Measurements from ENCODE around the gene GPR158. TPM values are rescaled to one million over a fixed set of nuclear protein-coding genes. Genes with fewer than 3 reads are reported as not detected.

GPR158 gene
- total and polyA plus RNA-seq, 4 donors: 0.02 to 0.97 TPM; not detected in 2

DNA sequence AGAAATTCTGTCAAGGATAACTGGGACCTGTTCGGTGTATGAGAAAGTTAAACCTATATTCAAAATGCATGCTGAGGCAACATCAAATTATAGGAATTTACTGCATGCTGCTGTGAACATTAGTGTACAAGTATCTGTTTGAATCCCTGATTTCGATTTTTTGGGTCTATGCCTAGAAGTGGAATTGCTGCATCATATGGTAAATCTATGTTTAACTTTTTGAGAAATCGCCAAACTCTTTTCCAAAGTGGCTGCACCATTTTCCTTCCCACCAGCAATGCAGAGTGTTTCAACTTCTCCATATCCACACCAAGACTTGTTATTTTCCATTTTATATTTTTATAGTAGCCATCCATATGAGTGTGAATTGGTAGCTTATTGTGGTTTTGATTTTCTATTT, 306.7 kb downstream of the GPR158 start:
- no peak for DNase-seq
- Histone ChIP-seq H3K9ac (ENCODE audit: insufficient read depth in 1 of 2, low read length in 2 of 2) (no peak overlapping the region), H3K27me3 (ENCODE audit: control insufficient read depth in 3 of 3, insufficient read depth in 3 of 3, low read length in 2 of 3) (no peaks in the 10 kb centered on the region), H3K4me3 (no peak overlapping the region), H3K27ac (ENCODE audit: low read depth in 1 of 2, low read length in 1 of 2) (no peak overlapping the region), H3K4me1 (ENCODE audit: control insufficient read depth in 5 of 5, insufficient read depth in 5 of 5, low read length in 5 of 5) (peaks cover 0 to 2% (median 0%) of the 10 kb centered on the region in 5 donors), H3K36me3 (ENCODE audit: control insufficient read depth in 4 of 4, insufficient read depth in 4 of 4, low read length in 4 of 4) (no peaks in the 10 kb centered on the region), H3K9me3 (ENCODE audit: control insufficient read depth in 4 of 4, insufficient read depth in 3 of 4, low read length in 3 of 4) (peaks cover 0 to 2% (median 0%) of the 10 kb centered on the region in 4 donors)
- WGBS, 2 donors: 80 to 81% methylated on average over 3 of the region's 3 CpGs
- no peak for ATAC-seq (ENCODE audit: insufficient read depth, low FRiP score)
- TF ChIP-seq, protein P1, sequence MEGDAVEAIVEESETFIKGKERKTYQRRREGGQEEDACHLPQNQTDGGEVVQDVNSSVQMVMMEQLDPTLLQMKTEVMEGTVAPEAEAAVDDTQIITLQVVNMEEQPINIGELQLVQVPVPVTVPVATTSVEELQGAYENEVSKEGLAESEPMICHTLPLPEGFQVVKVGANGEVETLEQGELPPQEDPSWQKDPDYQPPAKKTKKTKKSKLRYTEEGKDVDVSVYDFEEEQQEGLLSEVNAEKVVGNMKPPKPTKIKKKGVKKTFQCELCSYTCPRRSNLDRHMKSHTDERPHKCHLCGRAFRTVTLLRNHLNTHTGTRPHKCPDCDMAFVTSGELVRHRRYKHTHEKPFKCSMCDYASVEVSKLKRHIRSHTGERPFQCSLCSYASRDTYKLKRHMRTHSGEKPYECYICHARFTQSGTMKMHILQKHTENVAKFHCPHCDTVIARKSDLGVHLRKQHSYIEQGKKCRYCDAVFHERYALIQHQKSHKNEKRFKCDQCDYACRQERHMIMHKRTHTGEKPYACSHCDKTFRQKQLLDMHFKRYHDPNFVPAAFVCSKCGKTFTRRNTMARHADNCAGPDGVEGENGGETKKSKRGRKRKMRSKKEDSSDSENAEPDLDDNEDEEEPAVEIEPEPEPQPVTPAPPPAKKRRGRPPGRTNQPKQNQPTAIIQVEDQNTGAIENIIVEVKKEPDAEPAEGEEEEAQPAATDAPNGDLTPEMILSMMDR (IDR thresholded peaks at IDR 0.05; ENCODE audit: control extremely low read depth, extremely low read depth): no peak

DNA sequence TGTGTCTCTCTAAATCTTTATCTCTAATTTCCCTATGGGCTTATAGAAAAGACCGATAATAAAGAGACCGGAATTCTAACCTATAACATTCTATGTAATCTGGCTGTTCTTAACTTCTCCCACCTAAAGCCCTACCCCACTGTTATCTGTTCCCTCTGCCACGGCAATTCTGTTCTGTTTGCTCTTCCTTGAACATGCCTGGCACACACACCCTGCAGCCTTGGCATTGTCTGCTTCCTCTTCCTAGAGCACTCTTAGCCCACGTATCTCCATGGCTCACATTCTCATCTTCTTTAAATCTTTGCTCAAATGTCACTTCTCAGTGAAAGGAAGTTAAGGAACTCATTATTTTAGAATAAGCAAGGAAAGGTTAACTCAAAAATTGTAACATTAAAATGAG, 309.2 kb downstream of the GPR158 start:
- H3K4me3 ChIP-seq: no peak overlapping the region
- peaks cover 0 to 2% (median 0%) of the 10 kb centered on the region in 5 donors for H3K4me1 ChIP-seq (ENCODE audit: control insufficient read depth in 5 of 5, insufficient read depth in 5 of 5, low read length in 5 of 5)
- H3K27me3 ChIP-seq (ENCODE audit: control insufficient read depth in 3 of 3, insufficient read depth in 3 of 3, low read length in 2 of 3): no peaks in the 10 kb centered on the region
- ATAC-seq (ENCODE audit: insufficient read depth, low FRiP score) (no peak), DNase-seq (no peak)
- peaks cover 0 to 4% (median 0%) of the 10 kb centered on the region in 4 donors for H3K9me3 ChIP-seq (ENCODE audit: control insufficient read depth in 4 of 4, insufficient read depth in 3 of 4, low read length in 3 of 4)
- H3K36me3 ChIP-seq (ENCODE audit: control insufficient read depth in 4 of 4, insufficient read depth in 4 of 4, low read length in 4 of 4): no peaks in the 10 kb centered on the region
- no peak overlapping the region for H3K9ac ChIP-seq (ENCODE audit: insufficient read depth in 1 of 2, low read length in 2 of 2)
- WGBS, 2 donors: 70 to 79% methylated on average over 4 of the region's 4 CpGs
- TF ChIP-seq, protein P1 (IDR thresholded peaks at IDR 0.05; ENCODE audit: control extremely low read depth, extremely low read depth): no peak
- H3K27ac ChIP-seq (ENCODE audit: low read depth in 1 of 2, low read length in 1 of 2): no peak overlapping the region

DNA sequence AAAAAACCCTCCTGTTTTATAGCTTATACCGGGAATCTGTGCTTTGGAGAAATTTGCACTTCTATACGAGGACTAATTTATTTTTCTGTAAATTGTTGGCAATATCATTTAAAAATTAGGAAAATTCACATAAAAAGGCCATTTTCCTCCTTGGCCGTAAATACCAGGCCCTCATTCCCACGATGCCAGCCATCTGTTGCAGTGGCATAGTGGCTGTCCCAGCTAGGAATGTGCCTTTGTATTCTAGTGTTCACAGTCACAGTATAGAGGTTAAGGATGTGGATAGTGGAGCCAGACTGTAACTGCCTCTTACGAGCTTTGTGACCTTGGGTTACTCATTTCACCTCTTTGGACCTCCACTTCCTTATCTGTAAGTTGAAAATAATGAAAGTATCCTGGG, 312.5 kb downstream of the GPR158 start:
- H3K36me3 ChIP-seq (ENCODE audit: control insufficient read depth in 4 of 4, insufficient read depth in 4 of 4, low read length in 4 of 4): no peaks in the 10 kb centered on the region
- 85% methylated on average over 5 of the region's 5 CpGs for WGBS, 2 donors
- ATAC-seq (ENCODE audit: insufficient read depth, low FRiP score) (no peak), DNase-seq (no peak)
- H3K9me3 ChIP-seq (ENCODE audit: control insufficient read depth in 4 of 4, insufficient read depth in 3 of 4, low read length in 3 of 4): peaks cover 0 to 4% (median 0%) of the 10 kb centered on the region in 4 donors
- no peak overlapping the region for H3K27ac ChIP-seq (ENCODE audit: low read depth in 1 of 2, low read length in 1 of 2)
- no peaks in the 10 kb centered on the region for H3K4me1 ChIP-seq (ENCODE audit: control insufficient read depth in 5 of 5, insufficient read depth in 5 of 5, low read length in 5 of 5)
- H3K27me3 ChIP-seq (ENCODE audit: control insufficient read depth in 3 of 3, insufficient read depth in 3 of 3, low read length in 2 of 3): no peaks in the 10 kb centered on the region
- TF ChIP-seq, protein P1 (IDR thresholded peaks at IDR 0.05; ENCODE audit: control extremely low read depth, extremely low read depth): no peak
- no peak overlapping the region for H3K4me3 ChIP-seq
- H3K9ac ChIP-seq (ENCODE audit: insufficient read depth in 1 of 2, low read length in 2 of 2): no peak overlapping the region

DNA sequence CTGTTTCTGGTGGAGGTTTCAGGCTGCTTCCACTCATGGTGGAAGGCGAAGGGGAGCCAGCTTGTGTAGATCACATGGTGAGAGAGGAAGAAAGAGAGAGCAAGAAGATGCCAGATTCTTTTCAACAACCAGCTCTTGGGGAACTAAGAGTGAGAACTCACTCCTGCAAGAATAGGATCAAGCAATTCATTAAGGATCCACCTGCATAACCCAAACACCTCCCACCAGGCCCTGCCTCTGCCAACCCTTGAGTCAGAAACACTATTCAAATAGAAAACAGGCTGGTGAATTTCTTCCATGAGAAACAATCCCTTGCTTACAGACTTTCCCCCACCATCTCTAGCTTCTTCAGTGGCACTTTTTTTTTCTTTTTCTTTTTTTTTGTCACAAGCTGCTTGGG, 317.2 kb downstream of the GPR158 start:
- Histone ChIP-seq H3K4me3 (no peak overlapping the region), H3K27me3 (ENCODE audit: control insufficient read depth in 3 of 3, insufficient read depth in 3 of 3, low read length in 2 of 3) (no peaks in the 10 kb centered on the region), H3K27ac (ENCODE audit: low read depth in 1 of 2, low read length in 1 of 2) (no peak overlapping the region), H3K36me3 (ENCODE audit: control insufficient read depth in 4 of 4, insufficient read depth in 4 of 4, low read length in 4 of 4) (no peaks in the 10 kb centered on the region), H3K9ac (ENCODE audit: insufficient read depth in 1 of 2, low read length in 2 of 2) (no peak overlapping the region), H3K4me1 (ENCODE audit: control insufficient read depth in 5 of 5, insufficient read depth in 5 of 5, low read length in 5 of 5) (no peaks in the 10 kb centered on the region), H3K9me3 (ENCODE audit: control insufficient read depth in 4 of 4, insufficient read depth in 3 of 4, low read length in 3 of 4) (peaks cover 0 to 2% (median 0%) of the 10 kb centered on the region in 4 donors)
- WGBS, 2 donors: 88 to 89% methylated on average over 1 of the region's 1 CpG
- TF ChIP-seq, protein P1 (IDR thresholded peaks at IDR 0.05; ENCODE audit: control extremely low read depth, extremely low read depth): no peak
- ATAC-seq (ENCODE audit: insufficient read depth, low FRiP score) (no peak), DNase-seq (no peak)

All from lung (tissue), 12 donors.